Endothelial cell of umbilical vein (primary cell): Measurements from ENCODE around the gene FAM216A. TPM values are rescaled to one million over a fixed set of nuclear protein-coding genes. Genes with fewer than 3 reads are reported as not detected.

Source experiments
- BruUV-seq: library from RNA; stranded (reverse); fragments of 400-500 nt; replicated peaks from 2 replicates; lab custom pipeline; 2021; lab: Mats Ljungman, UMichigan
- CTCF ChIA-PET: fragments of 300-600, 350-600 bp; sonication (Branson Sonifier 250); formaldehyde crosslinking; loops from one replicate; lab custom pipeline; 2021; ENCODE audit warnings: antibody characterized with exemption, inconsistent platforms; lab: Charles Lee
- POLR2A ChIA-PET: fragments of 300-600, 350-600 bp; sonication (Branson Sonifier 250); formaldehyde crosslinking; loops from one replicate; lab custom pipeline; 2021; ENCODE audit warnings: antibody characterized with exemption, inconsistent platforms; lab: Charles Lee
- DNase-seq: peaks from one replicate; pipeline ENCODE4 v3.0.0-alpha.2; 2011; ENCODE audit warnings: low read depth, low spot score
- FAIRE-seq: peaks from 2 replicates; lab custom pipeline; 2011; peaks lifted over from hg19 to GRCh38; lab: Jason Lieb, UNC
- H2AFZ ChIP-seq: 2 replicates; pipeline ENCODE4 v1.6.0; 2012; ENCODE audit warnings: low read depth, low read length, control low read depth, inconsistent platforms
- H3K27ac ChIP-seq: 2 replicates; pipeline ENCODE4 v1.5.1; 2011; ENCODE audit warnings: low read depth, mild to moderate bottlenecking, control low read depth, low read length, moderate library complexity; ENCODE audit not compliant: insufficient read depth
- H3K27me3 ChIP-seq, 2 experiments: 2 replicates each; pipeline versions ENCODE4 v1.6.0 to v1.6.1; 2011; ENCODE audit warnings: low read length in 2 of 2, mixed read lengths in 1 of 2; ENCODE audit not compliant: control insufficient read depth in 2 of 2, insufficient read depth in 2 of 2
- H3K36me3 ChIP-seq, 2 experiments: 2 replicates in 1 of 2; 3 replicates in 1 of 2; pipeline ENCODE4 v1.5.1; 2011; ENCODE audit warnings: low read length in 2 of 2, mild to moderate bottlenecking in 1 of 2, moderate library complexity in 1 of 2; ENCODE audit not compliant: control insufficient read depth in 2 of 2, insufficient read depth in 2 of 2; ENCODE audit errors: extremely low read depth in 1 of 2
- H3K4me1 ChIP-seq: 3 replicates; pipeline ENCODE4 v1.5.1; 2011; ENCODE audit warnings: mild to moderate bottlenecking, low read length; ENCODE audit not compliant: control insufficient read depth, insufficient read depth; ENCODE audit errors: extremely low read depth
- H3K4me2 ChIP-seq: 2 replicates; pipeline ENCODE4 v1.6.1; 2011; ENCODE audit warnings: low read length, control low read depth, mixed read lengths; ENCODE audit not compliant: insufficient read depth
- H3K4me3 ChIP-seq, 3 experiments: fragments of 200-600 bp in 1 of 3; sonication (generic), shearing (Covaris generic) in 1 of 3; replicated peaks in 1 of 3; 2 replicates each; pipeline ENCODE4 v1.5.1; 2011 to 2016; ENCODE audit warnings: control low read depth in 3 of 3, low read length in 3 of 3, mild to moderate bottlenecking in 2 of 3, inconsistent platforms in 1 of 3, low read depth in 1 of 3, moderate library complexity in 1 of 3; ENCODE audit not compliant: insufficient read depth in 1 of 3
- H3K79me2 ChIP-seq: 2 replicates; pipeline ENCODE4 v1.6.0; 2012; ENCODE audit warnings: low read length, inconsistent platforms; ENCODE audit not compliant: control insufficient read depth, insufficient read depth
- H3K9ac ChIP-seq: replicated peaks from 2 replicates; pipeline ENCODE3; 2011; ENCODE audit warnings: low read length, control low read depth; ENCODE audit not compliant: insufficient read depth; ENCODE audit errors: extremely low read depth
- H3K9me1 ChIP-seq: replicated peaks from 3 replicates; pipeline ENCODE4 v1.6.0; 2011; ENCODE audit warnings: mild to moderate bottlenecking, low read length; ENCODE audit not compliant: control insufficient read depth, insufficient read depth; ENCODE audit errors: extremely low read depth
- H3K9me3 ChIP-seq: replicated peaks from 2 replicates; pipeline ENCODE4 v1.5.1; 2012; ENCODE audit warnings: low read length, inconsistent platforms; ENCODE audit not compliant: control insufficient read depth, insufficient read depth
- H4K20me1 ChIP-seq: replicated peaks from 2 replicates; pipeline ENCODE3; 2011; ENCODE audit warnings: mild to moderate bottlenecking, low read length; ENCODE audit not compliant: control insufficient read depth, insufficient read depth; ENCODE audit errors: extremely low read depth
- EZH2 ChIP-seq: IDR thresholded peaks from 2 replicates; pipeline ENCODE4 v1.6.1; 2012; ENCODE audit warnings: borderline replicate concordance, low read depth, mild to moderate bottlenecking, moderate library complexity, low read length, inconsistent platforms; ENCODE audit not compliant: severe bottlenecking
- FOS ChIP-seq: IDR thresholded peaks from 2 replicates; pipeline ENCODE4 v1.6.1; 2011; ENCODE audit warnings: mild to moderate bottlenecking, low read length, moderate library complexity, borderline replicate concordance; ENCODE audit not compliant: insufficient read depth
- GATA2 ChIP-seq: IDR thresholded peaks from 2 replicates; pipeline ENCODE4 v1.7.0; 2011; ENCODE audit warnings: low read depth, mild to moderate bottlenecking, moderate library complexity, mixed read lengths, low read length; ENCODE audit not compliant: insufficient read length, insufficient read depth
- JUN ChIP-seq: IDR thresholded peaks from 2 replicates; pipeline ENCODE4 v1.6.1; 2011; ENCODE audit warnings: borderline replicate concordance, low read depth; ENCODE audit not compliant: insufficient read length, insufficient read depth
- MAX ChIP-seq: IDR thresholded peaks from 2 replicates; pipeline ENCODE4 v1.6.1; 2011; ENCODE audit not compliant: insufficient read depth, insufficient read length
- MYC ChIP-seq: IDR thresholded peaks from one replicate; pipeline ENCODE4 v1.6.1; 2011; ENCODE audit warnings: mild to moderate bottlenecking, low read depth, low read length
- POLR2A ChIP-seq: IDR thresholded peaks from 2 replicates; pipeline ENCODE4 v1.6.1; 2012; ENCODE audit warnings: low read depth, mild to moderate bottlenecking, control low read depth, low read length
- POLR2AphosphoS5 ChIP-seq: IDR thresholded peaks from 2 replicates; pipeline ENCODE4 v1.6.1; 2012; ENCODE audit warnings: low read depth, mild to moderate bottlenecking, control low read depth, low read length, moderate library complexity; ENCODE audit not compliant: insufficient read depth
- dilution Hi-C: fragments of 300-500 bp; cut with MboI; formaldehyde crosslinking; loops from one replicate; pipeline ENCODE4 v1.15.0; 2019; ENCODE audit warnings: low sequenced_read_pairs; ENCODE audit not compliant: extremely low pct_ligation_motif_present
- intact Hi-C: fragments of 100-400 bp; cut with micrococcal nuclease; formaldehyde crosslinking; loops from one replicate; pipeline ENCODE4 v1.10.0; 2022
- polyA plus RNA-seq, 4 experiments: library from polyadenylated mRNA; depleted of rRNA in 3 of 4; stranded (reverse) in 3 of 4; unstranded in 1 of 4; fragments of >200 nt; gene quantifications; 2 replicates each; pipeline versions ENCODE4 v1.2.1 to v1.2.3, GENCODE V29; 2011 to 2012; ENCODE audit warnings: missing spikeins in 1 of 4
- total RNA-seq: library from RNA; stranded (reverse); gene quantifications from 2 replicates; pipeline ENCODE4 v1.2.3, GENCODE V29; 2021
- TF ChIP-seq, protein P1 (sequence below), 2 donors: IDR thresholded peaks; 1 replicate in 1 of 2; 2 replicates in 1 of 2; pipeline ENCODE4 v1.5.1; 2011; ENCODE audit warnings: low read length in 2 of 2, mild to moderate bottlenecking in 2 of 2, moderate library complexity in 2 of 2, control low read depth in 1 of 2, inconsistent platforms in 1 of 2, low read depth in 1 of 2; ENCODE audit not compliant: insufficient read depth in 1 of 2; ENCODE audit errors: extremely low read depth in 1 of 2

FAM216A gene
- total and polyA plus RNA-seq, 2 donors (not counting 3 experiments of a cell fraction or from before 2014, with no cell fraction given): 11.6 to 11.7 TPM

GRCh38 chr12:110503432-110503831 lies 34.8 kb downstream of the FAM216A start:
- Histone ChIP-seq H3K4me3 (no peak overlapping the region), H3K79me2 (peaks cover 34% of the 10 kb centered on the region), H2AFZ (no peak overlapping the region), H3K27ac (no peak overlapping the region), H3K4me2 (no peak overlapping the region), H4K20me1 (no peaks in the 10 kb centered on the region), H3K9me1 (no peaks in the 10 kb centered on the region), H3K4me1 (peaks cover 13% of the 10 kb centered on the region), H3K9me3 (no peaks in the 10 kb centered on the region), H3K27me3 (no peaks in the 10 kb centered on the region), H3K36me3 (peaks cover 0 to 5% of the 10 kb centered on the region in 2 experiments), H3K9ac (no peak overlapping the region)
- ChIA-PET POLR2A (no interaction called here), CTCF (interaction anchor here (1.5 to 1.7 kb wide), 2 partner anchors 10 to 98 kb away, joined by 4 to 8 read pairs; no protein-coding TSS in a partner anchor)
- dilution Hi-C loops: no loop called here
- TF ChIP-seq MYC: no peak
- TF ChIP-seq POLR2A: no peak
- no peak for TF ChIP-seq GATA2
- intact Hi-C loops: loop anchor here (5.0 kb wide), 2 partner anchors 194 to 239 kb away; partner anchors contain the start of gene PPP1CC
- no TSS peak for BruUV-seq
- DNase-seq: no peak
- FAIRE-seq: no peak

DNA sequence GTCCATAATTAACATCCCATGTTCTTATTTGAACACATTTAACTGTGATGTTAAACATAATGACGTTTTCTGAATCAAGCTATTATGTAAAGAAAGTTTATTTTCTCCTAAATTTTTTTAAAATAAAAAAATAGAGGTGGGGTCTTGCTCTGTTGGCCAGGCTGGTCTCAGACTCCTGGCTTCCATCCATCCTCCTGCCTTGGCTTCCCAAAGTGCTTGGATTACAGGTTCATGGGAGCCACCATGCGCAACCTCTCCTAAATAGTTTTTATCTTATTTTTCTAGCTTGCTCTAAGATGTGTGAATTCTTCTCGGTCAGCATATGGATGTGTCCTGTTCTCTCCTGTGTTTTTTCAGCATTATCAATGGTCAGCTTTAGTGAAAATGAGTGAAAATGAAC lies 36.7 kb downstream of the FAM216A start:
- peaks cover 5% of the 10 kb centered on the region for H3K4me1 ChIP-seq
- dilution Hi-C loops: no loop called here
- DNase-seq (no peak), FAIRE-seq (no peak)
- peaks cover 15% of the 10 kb centered on the region for H3K79me2 ChIP-seq
- no peak overlapping the region for H3K4me3 ChIP-seq
- H3K9me1 ChIP-seq: no peaks in the 10 kb centered on the region
- no peak overlapping the region for H3K9ac ChIP-seq
- no peaks in the 10 kb centered on the region for H4K20me1 ChIP-seq
- no TSS peak for BruUV-seq
- no peak overlapping the region for H3K4me2 ChIP-seq
- ChIA-PET POLR2A (no interaction called here), CTCF (interaction anchor here (0.8 to 1.2 kb wide), 3 partner anchors 55 to 322 kb away, joined by 3 read pairs; partner anchors contain the start of gene ARPC3)
- no peak overlapping the region for H2AFZ ChIP-seq
- no peak overlapping the region for H3K27ac ChIP-seq
- TF ChIP-seq JUN (no peak), FOS (no peak), EZH2 (no peak), MYC (no peak), MAX (no peak), GATA2 (no peak), POLR2AphosphoS5 (no peak), POLR2A (no peak)
- TF ChIP-seq, protein P1, sequence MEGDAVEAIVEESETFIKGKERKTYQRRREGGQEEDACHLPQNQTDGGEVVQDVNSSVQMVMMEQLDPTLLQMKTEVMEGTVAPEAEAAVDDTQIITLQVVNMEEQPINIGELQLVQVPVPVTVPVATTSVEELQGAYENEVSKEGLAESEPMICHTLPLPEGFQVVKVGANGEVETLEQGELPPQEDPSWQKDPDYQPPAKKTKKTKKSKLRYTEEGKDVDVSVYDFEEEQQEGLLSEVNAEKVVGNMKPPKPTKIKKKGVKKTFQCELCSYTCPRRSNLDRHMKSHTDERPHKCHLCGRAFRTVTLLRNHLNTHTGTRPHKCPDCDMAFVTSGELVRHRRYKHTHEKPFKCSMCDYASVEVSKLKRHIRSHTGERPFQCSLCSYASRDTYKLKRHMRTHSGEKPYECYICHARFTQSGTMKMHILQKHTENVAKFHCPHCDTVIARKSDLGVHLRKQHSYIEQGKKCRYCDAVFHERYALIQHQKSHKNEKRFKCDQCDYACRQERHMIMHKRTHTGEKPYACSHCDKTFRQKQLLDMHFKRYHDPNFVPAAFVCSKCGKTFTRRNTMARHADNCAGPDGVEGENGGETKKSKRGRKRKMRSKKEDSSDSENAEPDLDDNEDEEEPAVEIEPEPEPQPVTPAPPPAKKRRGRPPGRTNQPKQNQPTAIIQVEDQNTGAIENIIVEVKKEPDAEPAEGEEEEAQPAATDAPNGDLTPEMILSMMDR (IDR thresholded peaks at IDR 0.05; ENCODE audit: extremely low read depth in 1 of 2, insufficient read depth in 1 of 2, low read depth in 1 of 2, low read length in 2 of 2): no peak
- no peaks in the 10 kb centered on the region for H3K9me3 ChIP-seq
- no peaks in the 10 kb centered on the region for H3K27me3 ChIP-seq
- intact Hi-C loops: no loop called here
- H3K36me3 ChIP-seq: no peaks in the 10 kb centered on the region
